Measurements from ENCODE around the gene NKX2-2. TPM values are rescaled to one million over a fixed set of nuclear protein-coding genes. Genes with fewer than 3 reads are reported as not detected.

The NKX2-2 gene
- total RNA-seq, 1 donor from 2014 or later, result not detected

GRCh38 chr20:21554985-21555384 is 41.1 kb upstream of the NKX2-2 start:
- H3K27me3 Mint-ChIP-seq (ENCODE audit: low read depth, unreplicated experiment), result peaks cover 17% of the 10 kb centered on the region
- TF ChIP-seq EZH2 (IDR thresholded peaks at IDR 0.05; ENCODE audit: insufficient read depth, low read length), result no peak
- TF ChIP-seq CTCF (IDR thresholded peaks at IDR 0.05; ENCODE audit: insufficient read depth, low read depth, low read length), result no peak
- Histone ChIP-seq H3K4me3 (ENCODE audit: insufficient read depth, low read depth, low read length) (no peak overlapping the region), H2AFZ (ENCODE audit: low read depth, low read length) (no peak overlapping the region), H3K4me1 (ENCODE audit: insufficient read depth, low read length) (no peaks in the 10 kb centered on the region), H3K27me3 (ENCODE audit: insufficient read depth, low read length) (no peaks in the 10 kb centered on the region), H3K4me2 (ENCODE audit: low read length) (no peak overlapping the region), H3K79me2 (ENCODE audit: insufficient read depth, low read length) (no peaks in the 10 kb centered on the region), H3K9ac (ENCODE audit: low read length) (no peak overlapping the region), H3K36me3 (ENCODE audit: insufficient read depth, low read length) (no peaks in the 10 kb centered on the region), H3K27ac (ENCODE audit: low read depth, low read length) (no peak overlapping the region), H4K20me1 (ENCODE audit: insufficient read depth, low read length) (no peaks in the 10 kb centered on the region), H3K9me3 (ENCODE audit: insufficient read depth, low read depth, low read length) (no peaks in the 10 kb centered on the region)
- DNase-seq (ENCODE audit: low read depth) (no peak), FAIRE-seq (no peak)
- peaks cover 2% of the 10 kb centered on the region for H3K9me3 Mint-ChIP-seq (ENCODE audit: unreplicated experiment)
- H3K4me3 Mint-ChIP-seq (ENCODE audit: unreplicated experiment), result no peak overlapping the region
- H3K27ac Mint-ChIP-seq (ENCODE audit: unreplicated experiment), result no peak overlapping the region
- H3K36me3 Mint-ChIP-seq (ENCODE audit: low read depth, unreplicated experiment), result no peaks in the 10 kb centered on the region
- no peaks in the 10 kb centered on the region for H3K4me1 Mint-ChIP-seq (ENCODE audit: low read depth, unreplicated experiment)

GRCh38 chr20:21554376-21554890 is 40.6 kb upstream of the NKX2-2 start:
- FAIRE-seq, result no peak

More at GRCh38 chr20:21554376-21554890, 40.6 kb upstream of the NKX2-2 start:
- Histone ChIP-seq H3K4me1 (ENCODE audit: insufficient read depth, low read length) (no peaks in the 10 kb centered on the region), H3K9ac (ENCODE audit: low read length) (no peak overlapping the region), H3K27ac (ENCODE audit: low read depth, low read length) (no peak overlapping the region), H3K27me3 (ENCODE audit: insufficient read depth, low read length) (no peaks in the 10 kb centered on the region), H3K79me2 (ENCODE audit: insufficient read depth, low read length) (no peaks in the 10 kb centered on the region), H3K4me3 (ENCODE audit: insufficient read depth, low read depth, low read length) (no peak overlapping the region), H2AFZ (ENCODE audit: low read depth, low read length) (no peak overlapping the region), H3K36me3 (ENCODE audit: insufficient read depth, low read length) (no peaks in the 10 kb centered on the region), H3K4me2 (ENCODE audit: low read length) (no peak overlapping the region), H4K20me1 (ENCODE audit: insufficient read depth, low read length) (no peaks in the 10 kb centered on the region), H3K9me3 (ENCODE audit: insufficient read depth, low read depth, low read length) (no peaks in the 10 kb centered on the region)
- Mint-ChIP-seq H3K36me3 (ENCODE audit: low read depth, unreplicated experiment) (no peaks in the 10 kb centered on the region), H3K4me1 (ENCODE audit: low read depth, unreplicated experiment) (no peaks in the 10 kb centered on the region), H3K4me3 (ENCODE audit: unreplicated experiment) (no peak overlapping the region), H3K27me3 (ENCODE audit: low read depth, unreplicated experiment) (peaks cover 15% of the 10 kb centered on the region), H3K9me3 (ENCODE audit: unreplicated experiment) (peaks cover 2% of the 10 kb centered on the region), H3K27ac (ENCODE audit: unreplicated experiment) (no peak overlapping the region)
- no peak for TF ChIP-seq CTCF (IDR thresholded peaks at IDR 0.05; ENCODE audit: insufficient read depth, low read depth, low read length)
- TF ChIP-seq EZH2 (IDR thresholded peaks at IDR 0.05; ENCODE audit: insufficient read depth, low read length), result no peak
- DNase-seq (ENCODE audit: low read depth), result no peak

Measured in astrocyte (in vitro differentiated cells and primary cell).